ENCODE measurements around the gene SLC30A9. TPM values are rescaled to one million over a fixed set of nuclear protein-coding genes. Genes with fewer than 3 reads are reported as not detected.

The SLC30A9 gene
- 26.4 to 34.5 TPM (median 32.4 TPM) in 5 replicates for total RNA-seq (2022; extraction: Qiagen RNA extraction)

GRCh38 chr4:41990365-41991111 is at the start of gene SLC30A9:
TSS of gene SLC30A9 (plus strand) at chr4:41990530. CDS start at chr4:41990652, 122 bp downstream.

GRCh38 chr4:41981456-41981855 is 8.9 kb upstream of the SLC30A9 start, which contains the start of gene DCAF4L1:
TSS of gene DCAF4L1 (plus strand) at chr4:41981756. CDS start at chr4:41981793, 37 bp downstream.

Other genes with a start within 250 kb of the SLC30A9 start
- 0.02 to 0.07 TPM in 2 of 5 replicates, not detected in the others for gene PHOX2B, start 241.8 kb upstream of the SLC30A9 start, total RNA-seq (2022; extraction: Qiagen RNA extraction)
- gene TMEM33, start 55.1 kb upstream of the SLC30A9 start, total RNA-seq (2022; extraction: Qiagen RNA extraction): 28.0 to 57.3 TPM (median 52.0 TPM) in 5 replicates
- 0.07 to 0.15 TPM (median 0.13 TPM) in 5 replicates for gene DCAF4L1, start 8.8 kb upstream of the SLC30A9 start, total RNA-seq (2022; extraction: Qiagen RNA extraction)
- 0.01 to 0.07 TPM (median 0.01 TPM) in 4 of 5 replicates, not detected in the other for gene BEND4, start 162.1 kb downstream of the SLC30A9 start, total RNA-seq (2022; extraction: Qiagen RNA extraction)